Measurements from ENCODE around the gene TXNDC16. TPM values are rescaled to one million over a fixed set of nuclear protein-coding genes. Genes with fewer than 3 reads are reported as not detected.

TXNDC16 gene
- total RNA-seq, 4 donors from 2014 or later: 2.4 to 4.0 (median 2.9) TPM

DNA sequence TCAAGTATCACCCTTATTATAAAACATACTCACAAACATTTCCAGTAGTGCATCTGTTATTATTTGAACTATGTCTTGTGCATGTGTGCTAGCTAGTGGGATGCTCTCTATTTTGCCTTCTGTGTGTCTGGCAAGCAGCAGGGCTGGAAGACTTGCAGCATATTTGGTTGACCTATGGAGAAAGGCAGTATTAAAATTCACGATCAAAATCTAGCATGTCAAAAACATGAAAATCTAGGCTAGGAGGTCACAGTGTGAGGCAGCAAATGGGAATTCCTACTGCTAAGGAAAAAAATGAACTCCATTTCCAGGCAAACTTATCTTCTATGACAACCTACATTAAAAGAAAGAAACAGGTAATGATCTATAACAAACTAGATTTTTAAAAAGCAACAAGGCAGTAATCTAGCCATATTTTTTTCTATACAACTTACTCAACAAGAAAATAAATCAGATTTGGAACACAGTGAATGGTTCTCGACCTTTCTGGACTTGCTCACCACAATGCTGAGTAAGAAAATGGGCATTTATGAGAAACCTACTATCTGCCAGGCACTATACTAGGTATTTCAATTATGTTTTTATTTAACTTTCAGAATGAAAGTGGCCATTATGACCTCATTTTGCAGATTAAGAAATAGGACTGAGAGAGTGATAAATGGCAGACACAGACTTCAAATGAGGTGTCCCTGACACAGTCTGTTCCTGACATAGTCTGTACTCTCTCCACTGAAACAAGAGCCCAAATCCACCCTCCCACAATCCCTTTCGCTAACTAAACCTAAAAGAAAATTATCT lies 96.8 kb downstream of the TXNDC16 start:
- H3K27me3 ChIP-seq: no peaks in the 10 kb centered on the region
- ATAC-seq: no peak
- intact Hi-C loops (cut with DNase I; ENCODE audit: low total_unique reads): no loop called here
- H3K36me3 ChIP-seq: peaks cover 0 to 17% of the 10 kb centered on the region in 2 donors
- no peak for DNase-seq
- TF ChIP-seq CTCF (IDR thresholded peaks at IDR 0.05 in 4 of 5, conservative IDR thresholded peaks at IDR 0.05 in 1 of 5) (no peak), POLR2A (IDR thresholded peaks at IDR 0.05) (no peak)
- no peaks in the 10 kb centered on the region for H3K9me3 ChIP-seq
- H3K4me3 ChIP-seq: no peak overlapping the region
- in situ Hi-C loops (cut with MboI; ENCODE audit: low sequenced_read_pairs in 4 of 4): no loop called here
- no peak overlapping the region for H3K27ac ChIP-seq
- no peaks in the 10 kb centered on the region for H3K4me1 ChIP-seq

- intact Hi-C loops (cut with DNase I; ENCODE audit: low total_unique reads): no loop called here
- ATAC-seq (no peak), DNase-seq (no peak)
- in situ Hi-C loops (cut with MboI; ENCODE audit: low sequenced_read_pairs in 4 of 4): no loop called here
- H3K36me3 ChIP-seq: peaks cover 0 to 2% of the 10 kb centered on the region in 2 donors
- H3K9me3 ChIP-seq: no peaks in the 10 kb centered on the region
- H3K4me3 ChIP-seq: no peak overlapping the region
- TF ChIP-seq POLR2A (IDR thresholded peaks at IDR 0.05) (no peak), CTCF (IDR thresholded peaks at IDR 0.05 in 4 of 5, conservative IDR thresholded peaks at IDR 0.05 in 1 of 5) (no peak)
- H3K27ac ChIP-seq: no peak overlapping the region
- no peaks in the 10 kb centered on the region for H3K27me3 ChIP-seq
- H3K4me1 ChIP-seq: no peaks in the 10 kb centered on the region
These were observed 105.1 kb downstream of the TXNDC16 start for GRCh38 chr14:52447236-52447635.

- no peaks in the 10 kb centered on the region for H3K27me3 ChIP-seq
- H3K27ac ChIP-seq: no peak overlapping the region
- in situ Hi-C loops (cut with MboI; ENCODE audit: low sequenced_read_pairs in 4 of 4): no loop called here
- TF ChIP-seq CTCF (IDR thresholded peaks at IDR 0.05 in 4 of 5, conservative IDR thresholded peaks at IDR 0.05 in 1 of 5) (no peak), POLR2A (IDR thresholded peaks at IDR 0.05) (no peak)
- H3K4me1 ChIP-seq: no peaks in the 10 kb centered on the region
- intact Hi-C loops (cut with DNase I; ENCODE audit: low total_unique reads): no loop called here
- no peaks in the 10 kb centered on the region for H3K9me3 ChIP-seq
- H3K4me3 ChIP-seq: no peak overlapping the region
- no peak for ATAC-seq
- DNase-seq: no peak
- H3K36me3 ChIP-seq: no peaks in the 10 kb centered on the region
These were observed 106.0 kb downstream of the TXNDC16 start for GRCh38 chr14:52446355-52446754.

DNA sequence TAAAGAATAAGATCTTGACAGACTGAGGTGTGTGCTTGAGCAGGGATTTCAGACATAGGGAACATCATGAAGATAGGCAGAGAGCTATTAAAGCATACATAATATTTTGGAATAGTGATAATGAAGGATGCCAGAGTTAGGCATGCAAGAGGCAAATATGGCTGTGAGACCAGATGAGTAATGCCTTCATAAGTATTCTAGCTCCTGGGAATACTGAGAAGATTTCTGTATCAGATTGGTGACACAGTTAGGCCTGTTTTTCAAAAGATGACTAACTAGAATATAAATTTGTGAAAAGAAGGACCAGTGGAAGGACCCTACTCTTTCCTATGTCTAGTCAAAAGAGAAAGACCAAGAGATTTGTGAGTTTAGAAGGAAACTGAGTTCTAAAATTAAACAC lies 108.8 kb downstream of the TXNDC16 start:
- no peaks in the 10 kb centered on the region for H3K9me3 ChIP-seq
- no peak for TF ChIP-seq CTCF (IDR thresholded peaks at IDR 0.05 in 4 of 5, conservative IDR thresholded peaks at IDR 0.05 in 1 of 5)
- no peak for TF ChIP-seq POLR2A (IDR thresholded peaks at IDR 0.05)
- DNase-seq (no peak), ATAC-seq (no peak)
- intact Hi-C loops (cut with DNase I; ENCODE audit: low total_unique reads): no loop called here
- no peak overlapping the region for H3K4me3 ChIP-seq
- H3K36me3 ChIP-seq: no peaks in the 10 kb centered on the region
- H3K27me3 ChIP-seq: no peaks in the 10 kb centered on the region
- no peaks in the 10 kb centered on the region for H3K4me1 ChIP-seq
- H3K27ac ChIP-seq: no peak overlapping the region
- in situ Hi-C loops (cut with MboI; ENCODE audit: low sequenced_read_pairs in 4 of 4): no loop called here
